ENCODE measurements around the gene CEMP1. TPM values are rescaled to one million over a fixed set of nuclear protein-coding genes. Genes with fewer than 3 reads are reported as not detected.
A peak's percentile ranks its signal among the peaks of the same experiment; 100 is the strongest.

CEMP1 gene
- total RNA-seq, 1 donor from 2014 or later = 0.16 TPM

- ATAC-seq (ENCODE audit: low read depth) (peak; percentile 9), DNase-seq (no peak)
- no peaks in the 10 kb centered on the region for H3K27me3 Mint-ChIP-seq
- no peaks in the 10 kb centered on the region for H3K36me3 Mint-ChIP-seq (ENCODE audit: low read depth)
- H3K4me1 Mint-ChIP-seq = peaks cover 67% of the 10 kb centered on the region
- intact Hi-C loops (cut with micrococcal nuclease) = no loop called here
- TF ChIP-seq, protein P1, sequence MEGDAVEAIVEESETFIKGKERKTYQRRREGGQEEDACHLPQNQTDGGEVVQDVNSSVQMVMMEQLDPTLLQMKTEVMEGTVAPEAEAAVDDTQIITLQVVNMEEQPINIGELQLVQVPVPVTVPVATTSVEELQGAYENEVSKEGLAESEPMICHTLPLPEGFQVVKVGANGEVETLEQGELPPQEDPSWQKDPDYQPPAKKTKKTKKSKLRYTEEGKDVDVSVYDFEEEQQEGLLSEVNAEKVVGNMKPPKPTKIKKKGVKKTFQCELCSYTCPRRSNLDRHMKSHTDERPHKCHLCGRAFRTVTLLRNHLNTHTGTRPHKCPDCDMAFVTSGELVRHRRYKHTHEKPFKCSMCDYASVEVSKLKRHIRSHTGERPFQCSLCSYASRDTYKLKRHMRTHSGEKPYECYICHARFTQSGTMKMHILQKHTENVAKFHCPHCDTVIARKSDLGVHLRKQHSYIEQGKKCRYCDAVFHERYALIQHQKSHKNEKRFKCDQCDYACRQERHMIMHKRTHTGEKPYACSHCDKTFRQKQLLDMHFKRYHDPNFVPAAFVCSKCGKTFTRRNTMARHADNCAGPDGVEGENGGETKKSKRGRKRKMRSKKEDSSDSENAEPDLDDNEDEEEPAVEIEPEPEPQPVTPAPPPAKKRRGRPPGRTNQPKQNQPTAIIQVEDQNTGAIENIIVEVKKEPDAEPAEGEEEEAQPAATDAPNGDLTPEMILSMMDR (IDR thresholded peaks at IDR 0.05) = no peak
- ChIA-PET POLR2A (interaction anchor here (0.9 to 3.1 kb wide), 9 partner anchors 8 to 352 kb away, joined by 3 to 17 read pairs (median 4); partner anchors contain the start of genes AMDHD2, CEMP1, ECI1 and PDPK1), CTCF (interaction anchor here (0.9 to 1.1 kb wide), 3 partner anchors 8 to 33 kb away, joined by 4 to 7 read pairs (median 5); partner anchors contain the start of gene AMDHD2)
- peak overlapping the region; percentile 89 for H3K27ac Mint-ChIP-seq
- no peaks in the 10 kb centered on the region for H3K9me3 Mint-ChIP-seq
- no peak overlapping the region for H3K4me3 Mint-ChIP-seq
These were observed 23.5 kb downstream of the CEMP1 start for GRCh38 chr16:2507665-2508064.

GRCh38 chr16:2507052-2507659, 24.1 kb downstream of the CEMP1 start:
- no peaks in the 10 kb centered on the region for H3K27me3 Mint-ChIP-seq
- ATAC-seq (ENCODE audit: low read depth) (peak; percentile 89), DNase-seq (peak; percentile 51)
- H3K9me3 Mint-ChIP-seq = no peaks in the 10 kb centered on the region
- peak overlapping the region; percentile 33 for H3K4me3 Mint-ChIP-seq
- ChIA-PET POLR2A (interaction anchor here (0.6 to 3.1 kb wide), 12 partner anchors 9 to 604 kb away, joined by 3 to 17 read pairs (median 4); partner anchors contain the start of genes AMDHD2, CEMP1, ECI1 and PDPK1), CTCF (interaction anchor here (0.9 to 1.1 kb wide), 3 partner anchors 8 to 33 kb away, joined by 4 to 7 read pairs (median 5); partner anchors contain the start of gene AMDHD2)
- H3K36me3 Mint-ChIP-seq (ENCODE audit: low read depth) = no peaks in the 10 kb centered on the region
- intact Hi-C loops (cut with micrococcal nuclease) = no loop called here
- TF ChIP-seq, protein P1 (IDR thresholded peaks at IDR 0.05) = no peak
- peak overlapping the region; percentile 89 for H3K27ac Mint-ChIP-seq
- H3K4me1 Mint-ChIP-seq = peaks cover 62% of the 10 kb centered on the region

DNA sequence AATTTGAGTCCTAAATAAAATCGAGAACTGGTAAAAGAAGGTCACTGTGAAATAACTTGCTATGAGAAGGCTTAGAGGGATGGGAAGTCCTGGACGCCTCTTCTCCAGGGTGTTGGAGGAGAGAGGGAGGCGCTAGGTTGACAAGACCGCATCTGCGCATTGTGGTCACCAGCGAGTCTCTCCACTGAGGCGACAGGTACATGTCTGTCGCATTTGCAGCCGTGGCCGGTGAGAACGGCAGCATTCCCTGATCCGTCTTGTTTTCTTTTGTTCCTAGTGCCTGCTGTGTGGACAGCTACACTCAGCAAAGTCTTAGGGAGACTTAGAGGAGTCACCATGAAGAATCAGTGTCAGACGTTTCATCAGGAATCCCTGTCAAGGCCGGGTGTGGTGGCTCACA, 25.5 kb downstream of the CEMP1 start:
- ChIA-PET POLR2A (interaction anchor here (2.4 to 3.1 kb wide), 2 partner anchors 15 to 26 kb away, joined by 16 to 17 read pairs; partner anchors contain the start of genes AMDHD2 and CEMP1), CTCF (no interaction called here)
- Mint-ChIP-seq H3K27me3 (no peaks in the 10 kb centered on the region), H3K9me3 (no peaks in the 10 kb centered on the region), H3K4me3 (no peak overlapping the region), H3K36me3 (ENCODE audit: low read depth) (no peaks in the 10 kb centered on the region), H3K27ac (peak overlapping the region; percentile 6), H3K4me1 (peaks cover 54% of the 10 kb centered on the region)
- no peak for DNase-seq
- ATAC-seq (ENCODE audit: low read depth) = no peak
- intact Hi-C loops (cut with micrococcal nuclease) = no loop called here
- TF ChIP-seq, protein P1 (IDR thresholded peaks at IDR 0.05) = no peak

DNA sequence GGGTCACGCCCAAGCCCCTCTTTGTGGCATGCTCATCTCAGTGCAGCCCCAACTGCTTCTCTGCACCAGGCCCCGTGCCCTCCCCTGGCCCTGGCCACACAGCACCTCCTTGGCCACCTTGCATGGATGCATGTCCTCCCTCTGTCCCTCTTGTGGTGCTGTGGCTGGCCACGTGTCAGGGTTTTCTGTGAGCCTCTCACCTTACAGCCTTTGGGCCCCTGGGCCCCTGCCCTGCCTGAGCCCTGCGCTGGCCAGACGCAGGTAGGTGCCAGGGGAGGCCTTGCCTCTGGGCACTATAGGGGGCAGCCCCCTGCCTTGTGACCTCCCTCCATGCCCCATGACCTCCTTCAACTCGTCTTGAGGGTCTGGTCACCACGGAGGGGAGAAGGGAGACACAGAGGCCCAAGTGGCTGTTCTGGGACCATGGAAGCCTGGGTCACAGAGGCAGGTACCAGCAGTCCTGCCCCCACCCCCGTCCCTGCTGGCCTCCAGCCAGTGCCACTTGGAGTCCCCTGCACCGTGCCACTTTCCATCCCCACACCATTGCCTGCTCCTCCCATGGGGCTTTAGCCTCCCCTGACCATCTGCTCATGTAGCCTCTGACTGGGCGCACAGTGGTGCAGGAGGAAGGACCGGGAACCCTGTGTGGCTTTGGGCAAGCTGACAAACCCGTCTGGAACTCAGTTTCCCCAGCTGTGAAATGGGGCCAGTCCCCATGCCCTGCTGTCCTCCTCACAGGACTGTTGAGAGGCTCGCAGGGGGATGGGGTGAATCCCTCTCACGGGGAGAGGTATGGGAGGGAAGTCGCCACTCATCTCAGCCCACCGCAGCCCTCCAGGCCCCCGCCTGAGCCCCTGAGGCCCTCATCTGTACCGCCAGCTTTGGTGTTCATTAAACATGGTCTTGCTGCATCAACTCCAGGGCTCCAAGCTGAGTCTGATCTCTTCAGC, 29.0 kb downstream of the CEMP1 start:
- ATAC-seq (ENCODE audit: low read depth) = no peak
- TF ChIP-seq, protein P1 (IDR thresholded peaks at IDR 0.05) = no peak
- Mint-ChIP-seq H3K27me3 (no peaks in the 10 kb centered on the region), H3K4me3 (no peak overlapping the region), H3K36me3 (ENCODE audit: low read depth) (peaks cover 9% of the 10 kb centered on the region), H3K9me3 (no peaks in the 10 kb centered on the region), H3K4me1 (peaks cover 20% of the 10 kb centered on the region), H3K27ac (no peak overlapping the region)
- CTCF ChIA-PET = interaction anchor here (0.9 to 2.5 kb wide), 9 partner anchors 13 to 480 kb away, joined by 3 to 17 read pairs (median 4); partner anchors contain the start of gene ECI1
- intact Hi-C loops (cut with micrococcal nuclease) = loop anchor here (1.0 to 5.0 kb wide), 7 partner anchors 15 to 500 kb away; partner anchors contain the start of genes ABCA3, CCNF and ECI1
- DNase-seq = no peak
- POLR2A ChIA-PET = interaction anchor here (0.8 to 1.2 kb wide), 3 partner anchors 8 to 27 kb away, joined by 3 to 8 read pairs (median 4); partner anchors contain the start of gene TBC1D24

Data from activated B cell treated with CpG ODN at 0.5 μM for 24 hours (primary cell).